AG08395 (cell line): ENCODE measurements around the gene SERPINB13.

ENCODE experiments used
- DNase-seq: peaks from one replicate; pipeline ENCODE4 v3.0.0; 2012; ENCODE audit warnings: mixed read lengths, low spot score

The SERPINB13 gene, protein sequence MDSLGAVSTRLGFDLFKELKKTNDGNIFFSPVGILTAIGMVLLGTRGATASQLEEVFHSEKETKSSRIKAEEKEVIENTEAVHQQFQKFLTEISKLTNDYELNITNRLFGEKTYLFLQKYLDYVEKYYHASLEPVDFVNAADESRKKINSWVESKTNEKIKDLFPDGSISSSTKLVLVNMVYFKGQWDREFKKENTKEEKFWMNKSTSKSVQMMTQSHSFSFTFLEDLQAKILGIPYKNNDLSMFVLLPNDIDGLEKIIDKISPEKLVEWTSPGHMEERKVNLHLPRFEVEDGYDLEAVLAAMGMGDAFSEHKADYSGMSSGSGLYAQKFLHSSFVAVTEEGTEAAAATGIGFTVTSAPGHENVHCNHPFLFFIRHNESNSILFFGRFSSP

DNA sequence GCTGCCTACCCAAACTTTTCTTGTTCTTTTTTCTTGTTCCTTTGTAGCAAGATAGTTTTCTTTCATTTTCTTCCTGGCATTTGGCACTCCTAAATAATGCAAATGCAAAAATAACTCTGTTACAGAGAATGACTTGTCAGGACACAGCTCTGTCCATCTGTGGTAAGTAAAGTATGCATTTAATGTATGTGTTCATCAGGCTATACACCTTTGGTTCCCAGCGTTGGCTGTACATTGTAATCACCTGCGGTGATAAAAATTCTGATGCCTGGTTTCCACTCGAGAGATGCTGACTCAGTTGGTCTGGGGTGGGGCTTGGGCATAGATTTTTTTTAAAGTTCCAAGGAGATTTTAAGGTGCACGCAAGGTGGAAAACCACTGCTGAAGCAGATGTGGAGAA, at the start of gene SERPINB13:
TSS of gene SERPINB13 (plus strand) at position 378 of the 400 bp plus-strand sequence. CDS start 1,325 bp downstream, outside the sequence.
- DNase-seq = no peak

DNA sequence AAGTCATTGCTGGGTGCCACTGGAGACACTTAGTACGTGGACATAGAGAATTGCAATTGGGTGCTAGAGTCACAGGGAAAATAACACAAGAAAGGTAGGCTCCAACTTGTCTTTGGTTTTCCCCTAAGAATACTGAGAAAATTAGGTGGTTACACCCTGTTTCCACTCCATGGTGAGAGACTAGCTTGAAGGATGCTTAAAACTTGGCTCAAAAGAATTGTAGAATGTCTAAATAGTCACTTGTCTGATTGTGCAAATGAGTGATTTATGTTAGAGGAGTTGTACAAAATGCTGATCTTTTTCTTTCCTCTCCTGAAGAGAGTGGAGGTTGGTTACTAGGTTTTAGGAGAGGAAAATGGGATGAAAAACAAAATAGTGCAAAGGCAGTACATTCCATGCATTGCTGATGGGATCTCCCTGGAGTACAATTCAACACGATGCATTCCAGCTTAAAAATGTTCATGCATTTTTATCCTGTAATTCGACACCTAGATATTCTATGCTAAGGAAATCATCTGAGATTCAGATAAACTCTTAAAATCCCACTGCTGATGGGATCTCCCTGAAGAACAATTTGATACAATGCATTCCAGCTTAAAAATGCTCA, 47.1 kb upstream of the SERPINB13 start:
- DNase-seq = peak; percentile 72

DNA sequence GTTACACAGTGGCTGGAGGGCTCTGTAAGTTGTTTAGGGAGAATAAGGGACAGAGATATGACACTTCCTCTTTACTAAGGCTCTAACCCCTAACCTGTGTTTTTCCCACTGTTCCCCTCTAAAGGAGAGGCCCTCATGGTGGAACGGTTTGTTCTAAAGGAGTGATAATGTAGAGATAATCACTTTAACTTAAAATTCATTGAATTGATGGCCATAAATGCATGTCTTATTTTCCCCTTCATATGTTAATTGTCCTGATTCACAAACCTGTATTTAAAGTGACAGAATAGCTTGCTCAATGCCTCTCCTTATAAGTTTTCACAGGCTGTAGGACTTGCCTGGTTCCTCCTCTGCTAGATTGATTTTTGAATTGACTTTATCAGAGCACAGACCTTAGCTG, 45.1 kb upstream of the SERPINB13 start, which contains the start of gene SERPINB12:
TSS of gene SERPINB12 (plus strand) at position 301 of the 400 bp plus-strand sequence. CDS start 13,791 bp downstream, outside the sequence.
- no peak for DNase-seq

DNA sequence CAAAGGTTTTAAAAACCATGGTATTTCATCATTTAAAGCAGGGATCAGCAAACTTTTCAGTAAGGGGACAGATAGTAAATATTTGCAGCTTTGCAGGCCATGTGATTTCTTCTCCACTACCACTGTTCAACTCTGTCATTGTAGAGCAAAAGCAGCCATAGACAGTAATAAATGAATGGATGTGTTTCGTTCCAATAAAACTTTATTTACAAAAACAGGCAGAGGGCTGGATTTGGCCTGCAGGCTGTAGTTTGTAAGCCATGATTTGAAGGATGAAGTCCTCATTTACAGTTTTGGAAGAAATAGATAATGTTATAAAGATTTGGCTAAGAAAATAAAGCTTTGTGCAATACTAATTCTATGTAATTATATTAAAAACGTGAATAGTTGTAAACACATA, 43.1 kb upstream of the SERPINB13 start:
- no peak for DNase-seq

DNA sequence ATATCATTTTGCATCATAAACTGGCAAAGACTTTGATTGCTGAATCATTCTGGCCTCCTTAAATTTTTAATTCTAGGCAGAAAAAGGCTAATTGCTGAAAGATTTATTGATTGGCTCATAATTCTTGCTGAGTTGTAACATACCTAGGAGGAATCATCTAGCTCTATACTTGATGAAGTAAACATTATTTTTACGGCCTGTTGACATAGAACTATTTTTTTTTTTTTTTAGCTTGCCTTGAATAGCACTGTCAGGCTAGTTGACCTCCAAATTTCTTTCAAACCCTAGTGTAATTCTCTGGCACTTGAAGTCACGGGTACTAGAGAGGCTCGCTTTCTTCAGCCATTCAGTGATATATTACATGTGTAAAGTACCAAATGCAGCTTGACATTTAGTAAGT, 42.1 kb upstream of the SERPINB13 start:
- DNase-seq = no peak

DNA sequence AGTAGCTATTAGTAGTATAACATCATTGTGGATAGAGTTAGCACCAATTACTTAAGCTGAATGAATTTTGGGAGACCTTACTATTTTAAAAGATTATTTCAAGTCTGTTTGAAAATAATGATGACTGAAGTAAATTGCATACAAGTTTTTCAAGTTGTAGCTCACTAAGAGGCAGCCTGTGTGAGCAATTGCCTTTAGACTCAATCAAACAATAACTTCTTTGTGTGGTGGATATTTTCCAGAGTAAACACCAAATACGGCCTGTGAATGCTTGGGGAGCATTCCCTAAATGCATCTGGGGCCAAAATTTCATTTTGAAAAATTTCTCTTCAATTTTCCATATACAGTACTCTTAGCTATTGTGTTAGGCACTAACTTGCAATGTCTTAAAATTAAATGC, 37.1 kb upstream of the SERPINB13 start:
- no peak for DNase-seq

DNA sequence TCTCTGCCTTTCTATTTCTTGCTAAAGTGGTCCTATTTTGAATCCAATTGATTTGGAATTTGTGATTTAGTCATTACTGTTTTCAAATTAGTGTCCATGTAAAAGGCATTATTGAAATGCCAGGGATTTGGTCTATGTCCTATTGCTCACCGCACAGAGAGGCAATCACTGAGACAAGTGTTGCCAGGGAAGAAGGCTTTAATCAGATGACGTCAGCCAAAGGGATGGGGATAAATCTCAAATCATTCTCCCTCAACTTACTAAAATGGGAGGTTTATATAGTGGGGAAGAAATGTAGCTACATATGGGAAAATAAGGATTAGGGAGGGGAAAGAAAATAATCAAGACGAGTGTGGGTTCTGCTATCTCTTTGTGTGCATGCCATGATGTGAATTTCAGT, 35.4 kb upstream of the SERPINB13 start:
- DNase-seq = no peak

DNA sequence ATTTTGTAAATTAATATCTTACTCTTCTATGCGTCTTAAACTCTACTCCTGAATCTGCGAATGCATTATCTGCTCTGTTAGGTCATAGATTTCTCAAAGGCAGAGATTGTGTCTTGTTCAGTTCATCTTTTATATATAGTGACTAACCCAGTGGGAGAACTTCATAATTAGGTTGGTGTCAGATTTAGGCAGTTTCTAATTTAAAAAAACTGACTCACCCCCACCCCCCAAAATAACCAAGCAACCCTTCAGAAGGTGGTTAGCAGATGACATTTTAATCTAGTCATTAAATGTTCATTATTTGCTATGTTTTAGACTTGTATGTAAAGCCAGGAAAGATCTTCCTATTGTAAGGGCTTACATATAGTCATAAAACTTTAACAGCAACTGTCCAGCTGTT, 34.6 kb upstream of the SERPINB13 start:
- DNase-seq = no peak

DNA sequence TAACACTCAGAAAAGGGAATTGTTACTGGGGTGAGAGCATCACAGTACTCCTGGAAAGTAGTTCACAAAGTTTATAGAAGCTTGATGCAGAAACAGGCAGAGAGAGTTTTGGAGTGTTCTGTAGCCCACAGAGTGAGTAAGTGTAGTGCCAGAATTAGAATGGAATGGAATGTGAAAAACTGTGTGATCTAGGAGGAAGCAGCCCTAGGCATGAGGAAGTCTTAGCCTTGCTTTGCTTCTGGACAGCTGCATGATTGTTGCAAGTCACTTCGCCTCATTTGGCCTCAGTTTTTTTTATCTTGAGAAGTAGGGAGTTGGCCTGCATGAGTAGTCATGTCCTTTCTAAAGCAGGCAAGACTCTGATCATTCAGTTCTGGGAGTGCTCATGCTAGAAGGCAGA, 34.1 kb upstream of the SERPINB13 start:
- DNase-seq = peak; percentile 91

DNA sequence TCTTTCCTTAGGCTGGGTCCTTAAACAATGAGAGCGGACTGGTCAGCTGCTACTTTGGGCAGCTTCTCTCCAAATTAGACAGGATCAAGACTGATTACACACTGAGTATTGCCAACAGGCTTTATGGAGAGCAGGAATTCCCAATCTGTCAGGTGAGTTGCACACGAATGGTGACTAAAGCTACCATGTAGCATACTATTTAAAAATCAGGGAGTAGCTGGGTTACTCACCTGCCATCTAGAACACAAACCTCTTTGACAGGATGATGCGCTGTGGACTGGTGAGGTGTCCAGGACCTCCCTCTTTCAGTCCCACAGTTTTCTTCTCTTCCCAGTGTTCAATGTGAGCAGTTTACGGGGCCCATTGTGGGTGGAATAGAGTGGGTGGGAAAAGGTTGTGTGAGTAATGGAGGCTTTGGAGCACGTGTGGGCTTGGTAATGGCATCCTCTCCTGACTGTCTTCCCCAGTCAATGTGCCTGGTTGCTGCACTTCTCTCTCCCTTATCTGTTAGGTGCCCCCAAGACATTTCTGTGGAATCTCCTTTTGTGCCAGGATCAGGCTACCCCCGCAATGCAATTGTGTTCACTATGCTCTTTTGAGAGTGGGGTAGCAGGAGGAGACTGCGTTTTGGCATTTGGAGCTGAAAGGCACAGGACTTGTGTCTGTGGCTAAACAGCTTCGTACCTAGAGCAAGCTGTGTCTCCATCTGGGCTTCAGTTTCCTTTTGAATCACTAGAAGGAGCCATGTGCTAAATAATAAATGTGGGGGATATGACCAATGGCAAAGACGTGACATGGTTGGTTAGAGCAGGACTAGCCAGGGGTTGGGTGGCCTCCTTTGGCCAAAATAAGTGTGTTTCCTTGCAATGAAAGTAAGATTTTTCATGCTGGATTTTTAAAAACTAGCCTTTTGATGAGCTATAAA, 27.3 kb upstream of the SERPINB13 start:
- no peak for DNase-seq

DNA sequence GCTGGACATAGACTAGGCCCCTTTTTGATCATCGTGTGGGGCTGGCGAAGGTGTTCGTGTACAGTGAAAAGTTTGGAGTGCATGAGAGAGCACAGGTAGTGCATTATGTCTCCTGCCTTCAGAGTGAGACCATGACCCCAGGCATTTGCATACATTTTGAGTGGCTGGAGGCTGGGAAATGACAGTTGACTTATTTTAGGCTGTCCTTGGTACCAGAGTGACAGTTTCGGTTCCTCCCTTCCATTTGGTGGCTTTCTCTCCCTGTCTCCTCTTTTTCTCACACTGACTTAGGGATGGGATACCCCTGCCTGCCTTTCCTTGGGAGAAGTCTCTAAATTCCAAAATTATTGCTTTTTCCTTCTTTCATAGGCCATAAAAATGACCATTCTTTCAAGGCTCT, 24.9 kb upstream of the SERPINB13 start:
- no peak for DNase-seq

DNA sequence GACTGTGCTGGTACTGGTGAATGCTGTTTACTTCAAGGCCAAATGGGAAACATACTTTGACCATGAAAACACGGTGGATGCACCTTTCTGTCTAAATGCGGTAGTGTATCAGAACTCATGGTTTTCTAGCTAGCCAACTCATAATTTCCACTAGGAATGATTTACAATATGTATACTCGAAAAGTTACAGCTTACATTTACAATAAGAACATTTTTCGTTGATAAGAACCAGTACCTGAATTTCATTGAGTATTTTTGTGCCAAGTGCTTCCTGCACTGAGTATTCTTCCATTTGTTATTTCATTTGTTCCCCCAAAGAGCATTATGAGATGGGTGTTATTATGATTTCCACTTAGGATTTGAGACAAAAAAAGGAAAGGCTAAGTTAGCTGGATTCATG, 23.1 kb upstream of the SERPINB13 start:
- DNase-seq = no peak

DNA sequence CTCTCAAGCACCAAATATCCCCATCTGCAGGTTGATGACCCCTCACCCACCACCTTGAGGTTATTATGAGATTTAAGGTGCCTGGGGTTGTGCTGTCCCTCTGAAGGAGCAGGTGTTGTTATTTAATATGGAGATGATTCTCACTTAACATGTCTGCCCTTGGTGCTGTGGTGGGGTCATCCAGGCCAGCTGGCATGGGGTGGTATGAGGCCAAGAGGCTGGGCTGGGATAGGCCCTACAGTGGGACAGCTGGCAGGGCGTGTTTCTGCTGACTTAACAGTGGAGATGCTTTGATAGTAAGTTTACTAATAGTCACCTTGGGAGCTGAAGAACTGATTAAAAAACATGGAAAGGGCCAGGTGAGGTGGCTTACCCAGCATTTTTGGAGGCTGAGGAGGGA, 22.6 kb upstream of the SERPINB13 start:
- no peak for DNase-seq

DNA sequence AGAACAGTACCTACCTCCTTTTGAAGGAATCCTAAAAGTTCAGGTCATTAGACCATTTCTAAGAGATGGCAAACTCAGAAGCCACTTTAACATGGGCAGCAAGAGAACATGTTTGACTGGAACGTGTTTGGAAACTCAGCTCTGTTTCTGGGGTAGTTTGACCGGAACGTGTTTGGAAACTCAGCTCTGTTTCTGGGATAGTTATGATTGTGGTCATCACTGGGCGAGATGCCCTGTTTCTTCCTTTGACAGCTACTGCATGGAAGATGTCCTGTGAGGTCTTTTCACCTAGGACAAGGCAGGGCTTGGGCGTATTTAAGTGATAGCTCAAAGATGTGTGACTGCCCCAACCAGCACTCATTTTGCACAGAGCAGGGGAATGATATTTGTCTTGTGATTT, 19.9 kb upstream of the SERPINB13 start:
- DNase-seq = peak; percentile 25

DNA sequence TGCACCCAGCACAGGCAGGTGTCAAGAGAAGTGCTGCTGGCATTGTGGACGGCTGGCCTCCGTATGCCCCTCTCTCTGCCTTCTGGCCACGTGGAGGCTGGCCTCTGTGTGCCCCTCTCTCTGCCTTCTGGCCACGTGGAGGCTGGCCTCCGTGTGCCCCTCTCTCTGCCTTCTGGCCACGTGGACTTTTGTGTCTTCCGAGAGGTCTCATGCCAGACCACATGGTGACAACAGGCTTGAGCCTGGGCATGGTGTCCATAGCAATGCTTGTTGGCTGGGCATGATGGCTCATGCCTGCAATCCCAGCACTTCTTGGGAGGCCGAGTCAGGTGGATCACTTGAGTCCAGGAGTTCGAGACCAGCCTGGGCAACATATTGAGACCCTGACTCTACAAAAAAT, 19.3 kb upstream of the SERPINB13 start:
- no peak for DNase-seq

DNA sequence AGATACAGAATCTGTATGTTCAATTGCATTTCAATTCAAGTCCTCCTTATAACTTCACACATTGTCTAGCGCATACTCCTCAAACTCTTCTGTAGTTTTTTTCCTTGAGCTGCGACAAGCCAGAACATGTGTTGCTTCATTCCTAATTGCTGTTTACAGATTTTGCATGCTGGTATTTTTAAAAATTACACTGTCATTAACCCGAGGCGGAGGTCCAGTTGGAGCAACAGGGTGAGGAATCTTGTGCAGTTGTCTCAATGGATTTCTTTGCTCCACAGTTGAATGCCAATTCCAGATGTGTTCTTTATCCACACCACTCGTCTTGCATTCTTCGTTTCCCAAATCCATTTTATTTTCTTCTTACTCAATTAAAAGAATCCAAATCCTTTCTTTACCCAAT, 16.4 kb upstream of the SERPINB13 start:
- DNase-seq = peak; percentile 9

DNA sequence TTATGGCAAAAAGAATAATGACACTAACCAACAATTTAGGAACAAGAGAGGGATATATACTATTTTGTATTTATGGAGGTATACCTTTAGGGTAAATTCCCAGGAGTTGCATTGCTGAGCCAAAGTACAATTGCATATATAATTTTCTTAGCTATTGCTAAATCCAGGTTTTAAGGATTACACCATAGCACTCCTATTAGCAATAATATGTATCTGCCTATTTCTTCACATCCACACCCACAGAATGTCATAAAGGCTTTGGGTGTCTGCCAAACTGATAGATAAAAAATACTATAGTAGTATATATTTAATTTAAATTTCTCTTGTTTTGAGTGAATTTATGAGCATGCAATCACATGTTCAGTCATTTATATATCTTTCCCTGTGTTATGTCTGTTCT, 11.5 kb upstream of the SERPINB13 start:
- no peak for DNase-seq

DNA sequence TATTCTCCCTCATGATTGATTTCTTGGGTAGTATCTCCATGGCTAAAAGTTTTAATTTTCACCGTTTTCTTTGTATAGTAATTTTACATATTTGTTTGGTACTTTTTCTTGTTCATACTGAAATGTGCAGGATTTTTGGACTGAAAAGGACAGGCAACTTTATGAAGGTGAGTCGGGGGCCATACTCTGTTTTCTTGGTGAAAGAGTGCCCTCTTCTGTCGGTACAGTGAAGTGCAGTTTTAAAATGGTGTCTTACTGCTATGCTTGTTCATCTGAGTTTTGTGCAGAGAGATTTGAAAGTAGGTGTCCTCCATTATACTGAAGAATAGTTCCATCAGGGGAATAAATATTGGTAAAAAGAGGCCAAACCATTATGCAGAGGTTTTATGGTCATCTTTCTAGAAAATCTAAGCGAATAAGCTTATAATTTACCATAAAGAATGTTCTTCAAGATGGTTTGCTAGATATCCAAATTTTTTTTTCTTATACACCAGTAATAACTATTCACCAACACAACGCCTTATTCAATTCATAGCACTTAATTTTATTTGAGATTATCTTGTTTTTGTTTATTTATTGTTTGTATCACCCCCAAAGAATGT, 8.7 kb upstream of the SERPINB13 start:
- peak; percentile 29 for DNase-seq

DNA sequence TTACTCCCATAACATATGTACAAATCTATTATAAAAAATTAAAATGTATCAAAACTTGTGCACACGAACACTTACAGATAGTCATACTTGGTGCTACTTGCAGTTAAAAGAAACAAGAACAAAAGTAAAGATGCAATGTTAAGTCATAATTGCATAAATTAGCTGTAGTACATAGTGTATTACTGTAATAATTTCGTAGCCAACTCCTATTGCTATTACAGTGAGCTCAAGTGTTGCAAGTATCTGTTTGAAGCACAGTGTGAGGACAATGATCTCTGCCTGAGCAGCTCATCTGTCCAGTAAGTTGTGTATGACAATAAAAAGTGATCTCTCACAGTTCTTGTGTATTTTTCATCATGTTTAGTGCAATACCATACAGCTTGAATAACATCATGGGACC, 7.5 kb upstream of the SERPINB13 start:
- DNase-seq = no peak

DNA sequence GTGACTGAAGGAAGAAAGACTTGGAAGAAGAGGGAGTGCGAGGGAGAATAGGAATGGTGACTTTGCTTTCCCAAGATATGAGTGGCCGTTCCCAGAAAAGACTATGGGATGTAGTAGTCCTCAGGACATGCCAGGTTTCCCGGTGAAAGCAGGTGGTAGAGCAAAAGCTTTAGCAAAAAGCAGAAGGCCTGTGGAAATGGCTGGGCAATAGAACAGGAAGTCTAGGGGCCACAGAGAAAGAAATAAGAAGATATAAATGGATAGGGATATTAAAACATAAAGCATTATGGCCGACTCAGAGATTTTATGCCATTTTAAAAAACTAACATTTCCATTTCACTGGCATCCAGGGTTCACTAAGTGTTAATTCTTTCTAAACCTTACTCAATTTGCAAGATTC, 1.2 kb upstream of the SERPINB13 start:
- DNase-seq = no peak

DNA sequence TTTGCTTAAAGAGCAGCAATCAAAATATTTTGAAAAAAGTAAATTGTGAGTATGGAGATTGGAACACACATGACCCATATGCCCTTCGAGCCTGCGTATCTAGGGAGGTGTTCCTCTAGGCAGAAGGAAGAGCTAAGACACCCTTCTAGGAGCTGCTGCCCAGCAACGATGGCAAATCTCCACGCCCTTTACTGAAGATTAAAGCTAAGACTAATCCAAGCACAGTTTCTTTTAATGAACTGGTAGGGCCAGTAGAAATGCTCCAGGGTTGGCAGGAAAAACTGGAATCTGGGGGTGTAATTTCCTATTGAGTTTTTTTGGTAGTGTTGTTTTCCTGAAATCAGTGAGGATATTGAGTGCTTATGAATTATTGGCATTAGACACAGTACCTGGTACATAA, 712 bp upstream of the SERPINB13 start:
- DNase-seq = no peak

DNA sequence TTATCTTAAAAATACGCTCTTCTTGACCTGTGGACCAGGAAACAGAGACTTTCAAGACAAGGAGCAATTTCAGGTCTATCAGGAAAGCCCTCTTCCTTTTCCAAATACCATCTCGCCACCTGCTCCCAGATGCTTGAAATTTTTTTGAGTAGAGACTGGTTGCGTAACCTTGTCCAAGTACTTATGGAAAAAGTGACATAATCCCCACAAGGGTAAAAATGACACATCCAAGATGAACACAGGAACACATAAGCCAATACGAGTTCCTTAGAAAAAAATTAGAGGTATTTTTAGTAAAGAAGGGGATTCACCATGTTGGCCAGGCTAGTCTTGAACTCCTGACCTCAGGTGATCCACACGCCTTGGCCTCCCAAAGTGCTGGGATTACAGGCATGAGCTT, 1.8 kb downstream of the SERPINB13 start:
- DNase-seq = no peak
